A549 (cell line): ENCODE data around the gene GAD2. TPM values are rescaled to one million over a fixed set of nuclear protein-coding genes. Genes with fewer than 3 reads are reported as not detected.

Experiments
- ATAC-seq, 2 experiments: fragments of 200-7000 bp in 1 of 2; fragments of >200 bp in 1 of 2; cut with Nextera tagmentation in 1 of 2; cut with Tn5 transposase in 1 of 2; 3 replicates each; pipeline versions ENCODE4 v1.8.0 to v1.9.1; 2018 to 2020; ENCODE audit warnings: mild to moderate bottlenecking in 1 of 2, moderate library complexity in 1 of 2
- CTCF ChIA-PET: fragments of 300-600 bp; sonication (Branson Sonifier 250); formaldehyde crosslinking; extraction: SDS; loops from one replicate; lab custom pipeline; 2021; ENCODE audit warnings: antibody characterized with exemption, inconsistent platforms; lab: Yijun Ruan, JAX
- POLR2A ChIA-PET: fragments of 350-600 bp; formaldehyde crosslinking; extraction: SDS; loops from one replicate; lab custom pipeline; 2021; ENCODE audit warnings: antibody characterized with exemption, inconsistent platforms; lab: Yijun Ruan, JAX
- DNase-seq, 2 experiments: peaks; one replicate each; pipeline versions ENCODE4 v3.0.0 to v3.0.0-alpha.2; 2011 to 2016; ENCODE audit warnings: low read depth in 1 of 2, low spot score in 1 of 2
- FAIRE-seq: peaks from 2 replicates; lab custom pipeline; 2011; peaks lifted over from hg19 to GRCh38; lab: Jason Lieb, UNC
- H3K27ac ChIP-seq, 2 experiments: fragments of >200 bp; sonication (Bioruptor Twin); formaldehyde crosslinking; 3 replicates each; pipeline ENCODE4 v1.5.1; 2016 to 2017
- H3K4me1 ChIP-seq: fragments of >200 bp; sonication (Bioruptor Twin); formaldehyde crosslinking; 3 replicates; pipeline ENCODE4 v1.6.1; 2016
- H3K4me2 ChIP-seq: fragments of >200 bp; sonication (Bioruptor Twin); formaldehyde crosslinking; 3 replicates; pipeline ENCODE4 v1.6.1; 2016
- H3K4me3 ChIP-seq: fragments of >200 bp; sonication (Bioruptor Twin); formaldehyde crosslinking; 3 replicates; pipeline ENCODE4 v1.5.1; 2016
- H3K9me3 ChIP-seq: fragments of >200 bp; sonication (Bioruptor Twin); formaldehyde crosslinking; 3 replicates; pipeline ENCODE4 v1.6.1; 2016
- BHLHE40 ChIP-seq: IDR thresholded peaks from 2 replicates; pipeline ENCODE4 v1.6.1; 2012; ENCODE audit warnings: low read depth, low read length, inconsistent platforms
- CBX8 ChIP-seq: fragments of 200-600 bp; sonication (generic); IDR thresholded peaks from 2 replicates; pipeline ENCODE4 v1.6.1; 2016
- CEBPB ChIP-seq, 2 experiments: fragments of >200 bp in 1 of 2; sonication (Bioruptor Twin) in 1 of 2; formaldehyde crosslinking in 1 of 2; IDR thresholded peaks; 2 replicates each; pipeline ENCODE4 v1.6.1; 2012 to 2016
- E2F6 ChIP-seq: IDR thresholded peaks from 2 replicates; pipeline ENCODE4 v1.6.1; 2012; ENCODE audit warnings: low read depth, borderline replicate concordance
- EHF ChIP-seq: fragments of 250-450 bp; sonication (Bioruptor Pico); IDR thresholded peaks from 2 replicates; pipeline ENCODE4 v1.5.0; 2020; ENCODE audit warnings: mild to moderate bottlenecking
- EHMT2 ChIP-seq: fragments of 200-600 bp; sonication (generic); IDR thresholded peaks from 2 replicates; pipeline ENCODE4 v1.6.1; 2016; ENCODE audit warnings: antibody characterized with exemption, low read depth, mild to moderate bottlenecking, moderate library complexity
- EP300 ChIP-seq, 2 experiments: fragments of >200 bp; sonication (Bioruptor Twin); formaldehyde crosslinking; IDR thresholded peaks; 2 replicates in 1 of 2; 3 replicates in 1 of 2; pipeline ENCODE4 v1.6.1; 2016 to 2017
- FOXS1 ChIP-seq: fragments of 250-450 bp; sonication (Bioruptor Pico); IDR thresholded peaks from 2 replicates; pipeline ENCODE4 v1.5.0; 2020; ENCODE audit warnings: mild to moderate bottlenecking, moderate library complexity
- HDAC2 ChIP-seq: fragments of 200-600 bp; sonication (generic); IDR thresholded peaks from 2 replicates; pipeline ENCODE4 v1.6.1; 2016
- HEYL ChIP-seq: fragments of 250-450 bp; sonication (Bioruptor Pico); IDR thresholded peaks from 2 replicates; pipeline ENCODE4 v1.8.0; 2021; ENCODE audit warnings: mild to moderate bottlenecking, moderate library complexity
- HMGXB4 ChIP-seq: fragments of 250-450 bp; sonication (Bioruptor Pico); IDR thresholded peaks from 2 replicates; pipeline ENCODE4 v1.5.0; 2021; ENCODE audit warnings: mild to moderate bottlenecking, moderate library complexity, borderline replicate concordance
- HOXB5 ChIP-seq: fragments of 250-450 bp; sonication (Bioruptor Pico); IDR thresholded peaks from 2 replicates; pipeline ENCODE4 v1.5.0; 2020; ENCODE audit warnings: mild to moderate bottlenecking, moderate library complexity
- JUNB ChIP-seq: fragments of >200 bp; sonication (Bioruptor Twin); formaldehyde crosslinking; IDR thresholded peaks from 2 replicates; pipeline ENCODE4 v1.6.1; 2016
- KDM5A ChIP-seq: fragments of 200-600 bp; sonication (generic); IDR thresholded peaks from 2 replicates; pipeline ENCODE4 v1.6.1; 2016; ENCODE audit warnings: antibody characterized with exemption, mild to moderate bottlenecking
- MAFK ChIP-seq: fragments of 450-650 bp; IDR thresholded peaks from 2 replicates; pipeline ENCODE4 v1.6.1; 2014; ENCODE audit not compliant: partially characterized antibody
- MAX ChIP-seq: IDR thresholded peaks from 2 replicates; pipeline ENCODE4 v1.6.1; 2012
- NPAS2 ChIP-seq: fragments of 250-450 bp; sonication (Bioruptor Pico); IDR thresholded peaks from 2 replicates; pipeline ENCODE4 v1.8.0; 2022; ENCODE audit warnings: mild to moderate bottlenecking, moderate library complexity, borderline replicate concordance
- PHF8 ChIP-seq: fragments of 200-600 bp; sonication (generic); IDR thresholded peaks from 2 replicates; pipeline ENCODE4 v1.6.1; 2016; ENCODE audit warnings: low read depth, mild to moderate bottlenecking, antibody characterized with exemption, moderate library complexity, borderline replicate concordance
- POLR2A ChIP-seq: IDR thresholded peaks from 2 replicates; pipeline ENCODE4 v1.6.1; 2012; ENCODE audit warnings: mild to moderate bottlenecking, low read length
- REST ChIP-seq: fragments of 200-600 bp; sonication (generic); IDR thresholded peaks from 2 replicates; pipeline ENCODE4 v1.6.1; 2016; ENCODE audit warnings: antibody characterized with exemption, mild to moderate bottlenecking, moderate library complexity
- TFCP2L1 ChIP-seq: fragments of 250-450 bp; sonication (Bioruptor Pico); IDR thresholded peaks from 2 replicates; pipeline ENCODE4 v1.5.0; 2021; ENCODE audit warnings: mild to moderate bottlenecking
- ZC3H11A ChIP-seq: fragments of 450-650 bp; IDR thresholded peaks from 2 replicates; pipeline ENCODE4 v1.6.1; 2014; ENCODE audit warnings: antibody characterized with exemption, mild to moderate bottlenecking
- ZSCAN20 ChIP-seq: fragments of 250-450 bp; sonication (Bioruptor Pico); IDR thresholded peaks from 2 replicates; pipeline ENCODE4 v1.8.0; 2022; ENCODE audit warnings: mild to moderate bottlenecking, moderate library complexity
- WGBS: methylation state at CpG from one replicate; pipeline ENCODE4 v1.1.6; 2017; ENCODE audit errors: missing lambda C conversion rate; 5-methylcytosine and 5-hydroxymethylcytosine counted together
- polyA plus RNA-seq, 4 experiments: library from polyadenylated mRNA; depleted of rRNA in 3 of 4; stranded (reverse); fragments of >200 nt; fragmentation: RNase III in 1 of 4; extraction: RNeasy Plus Mini Kit Qiagen cat#74134 plus additional on column Dnase treatment in 1 of 4; gene quantifications; 2 replicates in 3 of 4; 3 replicates in 1 of 4; pipeline ENCODE4 v1.2.3, GENCODE V29; 2011 to 2017

The GAD2 gene
- polyA plus RNA-seq, 2 of the 4 experiments (the other 2 are of a cell fraction), result not detected

- Histone ChIP-seq H3K4me3 (no peak overlapping the region), H3K4me1 (no peaks in the 10 kb centered on the region), H3K9me3 (no peaks in the 10 kb centered on the region), H3K4me2 (no peak overlapping the region), H3K27ac (no peak overlapping the region)
- ATAC-seq (no peak), DNase-seq (no peak), FAIRE-seq (no peak)
- TF ChIP-seq REST, result no peak
- TF ChIP-seq EP300 (IDR thresholded peaks at IDR 0.05), result no peak
- TF ChIP-seq HDAC2, result no peak
- no peak for TF ChIP-seq TFCP2L1 (CRISPR knock-in tag)
- no peak for TF ChIP-seq NPAS2 (CRISPR knock-in tag)
- TF ChIP-seq HMGXB4 (CRISPR knock-in tag), result no peak
- TF ChIP-seq FOXS1, result no peak
- TF ChIP-seq ZC3H11A, result no peak
- no peak for TF ChIP-seq EHF
- TF ChIP-seq POLR2A, result no peak
- TF ChIP-seq BHLHE40, result no peak
- no peak for TF ChIP-seq EHMT2
- TF ChIP-seq JUNB, result no peak
- no peak for TF ChIP-seq CEBPB (IDR thresholded peaks at IDR 0.05)
- no peak for TF ChIP-seq CBX8
- TF ChIP-seq HOXB5 (CRISPR knock-in tag), result no peak
- TF ChIP-seq MAX, result no peak
- TF ChIP-seq MAFK, result no peak
- no peak for TF ChIP-seq ZSCAN20 (CRISPR knock-in tag)
- ChIA-PET POLR2A (no interaction called here), CTCF (interaction anchor here (1.0 kb wide), 1 partner anchor 13 kb away, joined by 3 read pairs; no protein-coding TSS in a partner anchor)
- 64% methylated on average over 3 of the region's 3 CpGs for WGBS
These were observed 110.3 kb downstream of the GAD2 start for GRCh38 chr10:26326851-26327250.

- TF ChIP-seq CEBPB (IDR thresholded peaks at IDR 0.05) (no peak), FOXS1 (no peak), JUNB (no peak), PHF8 (no peak), KDM5A (no peak), CBX8 (no peak)
- Histone ChIP-seq H3K27ac (no peak overlapping the region), H3K4me1 (no peaks in the 10 kb centered on the region), H3K4me3 (no peak overlapping the region), H3K4me2 (no peak overlapping the region), H3K9me3 (no peaks in the 10 kb centered on the region)
- DNase-seq, result no peak
- no peak for ATAC-seq
- CTCF ChIA-PET, result interaction anchor here (1.0 to 1.2 kb wide), 2 partner anchors 12 to 228 kb away, joined by 3 read pairs; no protein-coding TSS in a partner anchor
- WGBS, result 58% methylated on average over 4 of the region's 4 CpGs
- no peak for FAIRE-seq
- POLR2A ChIA-PET, result no interaction called here
These were observed 111.2 kb downstream of the GAD2 start for GRCh38 chr10:26327811-26328210.

GRCh38 chr10:26331371-26331770 is 114.8 kb downstream of the GAD2 start:
- POLR2A ChIA-PET, result no interaction called here
- DNase-seq, result no peak
- WGBS, result 35% methylated on average over 3 of the region's 3 CpGs
- no peak for FAIRE-seq
- TF ChIP-seq EP300 (IDR thresholded peaks at IDR 0.05) (no peak), HEYL (CRISPR knock-in tag) (no peak), PHF8 (no peak), E2F6 (no peak)
- TF ChIP-seq, all 56 proteins: peak for 0
- H3K4me1 ChIP-seq, result peaks cover 5% of the 10 kb centered on the region; the same call in 1 of the 3 replicates
- peaks cover 13% of the 10 kb centered on the region; the same call in 1 of the 3 replicates for H3K9me3 ChIP-seq
- CTCF ChIA-PET, result interaction anchor here (11.9 kb wide), 1 partner anchor 224 kb away, joined by 158 read pairs; no protein-coding TSS in a partner anchor
- H3K4me3 ChIP-seq, result no peak overlapping the region
- H3K4me2 ChIP-seq, result no peak overlapping the region
- H3K27ac ChIP-seq, result no peak overlapping the region
- ATAC-seq, result no peak
